ENCODE measurements around the gene CYB561.

CYB561 gene, protein sequence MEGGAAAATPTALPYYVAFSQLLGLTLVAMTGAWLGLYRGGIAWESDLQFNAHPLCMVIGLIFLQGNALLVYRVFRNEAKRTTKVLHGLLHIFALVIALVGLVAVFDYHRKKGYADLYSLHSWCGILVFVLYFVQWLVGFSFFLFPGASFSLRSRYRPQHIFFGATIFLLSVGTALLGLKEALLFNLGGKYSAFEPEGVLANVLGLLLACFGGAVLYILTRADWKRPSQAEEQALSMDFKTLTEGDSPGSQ

DNA sequence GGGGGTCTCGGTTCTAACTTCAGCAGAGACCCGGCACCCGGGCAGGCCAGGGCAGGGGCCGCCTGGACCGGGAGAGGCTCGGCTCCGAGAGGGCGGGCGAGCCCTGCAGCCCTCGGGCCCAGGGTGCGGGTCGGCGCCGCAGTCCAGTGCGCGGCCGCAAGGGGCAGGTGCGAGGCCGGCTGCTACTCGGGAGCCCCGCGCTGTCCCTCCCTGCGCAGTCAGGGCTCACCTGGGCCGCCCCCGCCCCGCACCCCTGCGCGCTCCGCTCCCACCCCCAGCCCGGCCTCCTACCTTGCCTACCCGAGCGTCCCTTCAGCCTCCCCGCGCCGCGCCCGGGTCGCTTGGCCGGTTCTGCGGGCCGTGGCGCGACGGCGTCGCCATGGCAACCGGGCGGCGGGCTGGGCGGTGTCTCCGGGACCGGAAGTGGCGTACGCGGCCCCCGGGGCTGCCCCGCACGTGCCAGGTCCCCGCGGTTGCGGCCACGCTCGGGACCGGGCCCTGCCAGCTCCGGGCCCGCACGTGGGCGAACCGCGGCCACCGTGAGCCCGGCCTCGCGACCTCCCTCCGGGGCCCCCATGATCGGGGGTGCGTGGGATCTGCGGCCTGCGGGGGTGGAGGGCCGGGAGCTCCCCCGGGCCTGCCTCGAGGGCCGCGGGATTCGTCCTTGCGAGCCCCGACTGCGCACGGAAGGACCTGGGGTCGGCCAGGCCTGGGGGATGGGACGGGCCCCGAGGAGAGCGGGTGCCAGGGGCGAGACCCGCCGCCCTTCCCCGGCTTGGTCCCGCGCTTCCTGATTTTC lies at the start of gene CYB561:
CYB561 (minus strand) TSS at position 353 of the 799 bp plus-strand sequence. CDS start 8,759 bp downstream, outside the sequence.
- peaks cover 21% of the 10 kb centered on the region for H3K4me1 ChIP-seq (ENCODE audit: insufficient read depth, low read length)
- H3K9ac ChIP-seq (ENCODE audit: low read depth, low read length), result peak within 1 kb of the TSS; percentile 87

DNA sequence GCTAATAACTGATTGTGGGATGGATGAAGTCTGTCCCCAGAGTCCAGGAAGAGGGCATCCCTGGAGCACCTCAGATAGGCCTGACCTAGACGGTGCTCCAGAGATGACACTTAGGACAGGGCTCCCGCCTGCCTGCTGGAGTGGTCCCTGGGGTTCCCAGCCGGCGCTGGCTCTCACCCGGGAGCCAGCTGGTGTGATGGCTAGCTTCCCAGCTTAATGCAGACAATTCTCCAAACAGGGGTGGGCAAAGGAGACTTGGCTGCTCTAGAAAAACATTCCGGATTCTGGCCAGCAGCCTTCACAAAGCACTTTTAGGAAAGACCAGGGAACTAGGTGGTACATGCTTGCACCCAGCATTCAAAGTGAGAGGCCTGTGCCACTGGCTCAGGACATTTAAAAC lies 49.4 kb upstream of the CYB561 start:
- Histone ChIP-seq H3K4me1 (ENCODE audit: insufficient read depth, low read length) (peaks cover 2% of the 10 kb centered on the region; the same call in 1 of the 2 replicates), H3K36me3 (ENCODE audit: insufficient read depth, low read length) (no peaks in the 10 kb centered on the region), H3K9ac (ENCODE audit: low read depth, low read length) (no peak overlapping the region), H3K9me3 (ENCODE audit: control insufficient read depth, insufficient read depth, low read length) (no peaks in the 10 kb centered on the region)

More for the DNA sequence above, at the start of gene CYB561:
- Histone ChIP-seq H3K9me3 (ENCODE audit: control insufficient read depth, insufficient read depth, low read length) (no peaks in the 10 kb centered on the region), H3K36me3 (ENCODE audit: insufficient read depth, low read length) (no peaks in the 10 kb centered on the region)

DNA sequence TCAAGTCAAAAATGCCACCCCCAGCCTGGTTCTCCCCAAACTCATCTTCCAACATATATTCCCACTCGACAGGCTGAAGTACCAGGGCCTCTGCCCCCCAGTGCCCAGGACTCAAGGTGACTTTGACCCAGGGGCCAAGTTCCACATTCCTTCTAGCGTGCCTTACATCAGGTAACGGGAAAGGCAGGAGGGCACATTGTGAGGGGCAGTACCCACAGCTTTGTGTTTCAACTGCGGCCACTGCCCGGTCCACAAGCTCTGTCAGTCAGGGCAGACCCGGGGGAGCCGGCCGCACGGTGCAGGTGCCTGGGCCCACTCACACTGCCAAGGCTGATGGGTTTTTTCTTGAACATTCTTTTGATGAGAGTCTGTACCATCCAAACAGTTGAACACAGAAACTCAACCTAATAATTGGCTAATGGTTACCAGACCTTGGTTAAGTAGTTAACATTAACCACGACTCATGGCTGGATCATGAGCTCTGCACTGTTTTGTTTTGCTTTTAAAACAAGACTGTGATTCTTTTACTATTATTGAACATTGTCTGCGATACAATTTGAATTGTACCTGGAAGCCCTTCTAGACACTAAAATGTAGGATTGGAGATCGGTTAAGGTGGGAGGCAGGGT lies 48.3 kb upstream of the CYB561 start:
- no peaks in the 10 kb centered on the region for H3K36me3 ChIP-seq (ENCODE audit: insufficient read depth, low read length)
- H3K9me3 ChIP-seq (ENCODE audit: control insufficient read depth, insufficient read depth, low read length), result no peaks in the 10 kb centered on the region
- H3K4me1 ChIP-seq (ENCODE audit: insufficient read depth, low read length), result peaks cover 3% of the 10 kb centered on the region; the same call in 1 of the 2 replicates
- no peak overlapping the region for H3K9ac ChIP-seq (ENCODE audit: low read depth, low read length)

DNA sequence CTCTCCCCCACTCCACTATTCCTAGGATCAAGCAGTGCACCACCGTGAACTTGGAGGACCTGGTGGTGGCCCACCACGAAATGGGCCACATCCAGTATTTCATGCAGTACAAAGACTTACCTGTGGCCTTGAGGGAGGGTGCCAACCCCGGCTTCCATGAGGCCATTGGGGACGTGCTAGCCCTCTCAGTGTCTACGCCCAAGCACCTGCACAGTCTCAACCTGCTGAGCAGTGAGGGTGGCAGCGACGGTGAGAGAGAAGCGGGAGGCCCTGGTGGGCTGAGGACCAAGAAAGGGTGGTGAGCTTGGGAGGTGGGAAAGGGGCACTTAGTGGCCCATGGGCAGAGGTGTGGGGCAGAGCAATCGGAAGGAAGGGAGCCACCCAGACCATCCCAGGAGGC lies 47.3 kb upstream of the CYB561 start:
- Histone ChIP-seq H3K4me1 (ENCODE audit: insufficient read depth, low read length) (peaks cover 3% of the 10 kb centered on the region; the same call in 1 of the 2 replicates), H3K9me3 (ENCODE audit: control insufficient read depth, insufficient read depth, low read length) (no peaks in the 10 kb centered on the region), H3K36me3 (ENCODE audit: insufficient read depth, low read length) (no peaks in the 10 kb centered on the region)

DNA sequence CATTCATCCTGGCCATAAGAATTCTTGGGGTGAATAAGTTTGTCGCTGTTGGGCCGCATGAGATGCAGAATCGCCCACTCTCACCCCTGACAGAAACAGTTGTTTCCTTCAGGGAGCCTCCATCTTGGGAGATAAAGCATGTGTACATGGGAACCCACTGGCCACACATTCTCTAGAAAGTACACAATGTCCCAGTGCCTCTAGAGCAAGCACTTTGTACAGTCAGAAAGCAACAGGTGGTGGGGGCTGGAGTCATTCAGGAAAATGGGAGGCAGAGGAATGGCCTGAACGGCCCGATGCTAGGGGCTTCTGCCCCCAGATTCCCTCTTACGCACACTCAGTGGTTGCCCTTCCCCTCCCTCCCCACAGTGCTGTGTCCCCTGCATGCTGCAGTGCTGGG lies 46.8 kb upstream of the CYB561 start:
- H3K36me3 ChIP-seq (ENCODE audit: insufficient read depth, low read length), result no peaks in the 10 kb centered on the region
- H3K9me3 ChIP-seq (ENCODE audit: control insufficient read depth, insufficient read depth, low read length), result no peaks in the 10 kb centered on the region
- H3K9ac ChIP-seq (ENCODE audit: low read depth, low read length), result no peak overlapping the region
- H3K4me1 ChIP-seq (ENCODE audit: insufficient read depth, low read length), result peaks cover 3% of the 10 kb centered on the region; the same call in 1 of the 2 replicates

More for the DNA sequence above, 47.3 kb upstream of the CYB561 start:
- no peak overlapping the region for H3K9ac ChIP-seq (ENCODE audit: low read depth, low read length)

DNA sequence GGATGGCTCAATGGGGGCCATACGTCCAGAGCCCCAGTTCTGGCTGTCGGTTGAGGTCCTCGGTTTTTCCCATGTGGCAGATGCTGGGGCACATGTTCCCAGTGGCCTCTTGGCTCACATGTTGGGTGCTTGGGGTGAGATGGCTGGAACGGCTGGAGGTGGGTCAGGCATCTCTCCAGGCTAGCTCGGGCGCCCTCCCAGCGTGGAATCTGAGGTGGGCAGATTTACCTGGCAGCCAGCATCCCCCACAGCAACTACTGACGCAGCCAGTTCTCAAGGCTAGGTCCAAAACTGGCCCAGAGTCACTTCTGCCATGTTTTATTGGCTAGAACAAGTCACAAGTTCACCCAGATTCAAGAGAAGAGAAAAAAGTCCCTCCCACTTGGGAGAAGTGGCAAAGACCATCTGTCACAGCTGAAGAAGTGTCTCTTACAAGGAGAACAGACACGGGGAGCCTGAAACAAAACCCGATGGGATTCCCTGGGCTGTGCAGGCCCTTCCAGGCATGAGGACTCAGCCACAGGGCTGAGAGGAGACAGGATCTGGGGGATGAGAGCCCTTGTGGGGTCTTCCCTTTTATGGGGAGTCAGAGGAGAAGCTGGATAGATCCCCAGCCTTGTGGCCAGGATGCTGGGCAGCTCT lies 46.0 kb upstream of the CYB561 start:
- Histone ChIP-seq H3K9ac (ENCODE audit: low read depth, low read length) (no peak overlapping the region), H3K36me3 (ENCODE audit: insufficient read depth, low read length) (no peaks in the 10 kb centered on the region), H3K9me3 (ENCODE audit: control insufficient read depth, insufficient read depth, low read length) (no peaks in the 10 kb centered on the region), H3K4me1 (ENCODE audit: insufficient read depth, low read length) (peaks cover 3% of the 10 kb centered on the region; the same call in 1 of the 2 replicates)

DNA sequence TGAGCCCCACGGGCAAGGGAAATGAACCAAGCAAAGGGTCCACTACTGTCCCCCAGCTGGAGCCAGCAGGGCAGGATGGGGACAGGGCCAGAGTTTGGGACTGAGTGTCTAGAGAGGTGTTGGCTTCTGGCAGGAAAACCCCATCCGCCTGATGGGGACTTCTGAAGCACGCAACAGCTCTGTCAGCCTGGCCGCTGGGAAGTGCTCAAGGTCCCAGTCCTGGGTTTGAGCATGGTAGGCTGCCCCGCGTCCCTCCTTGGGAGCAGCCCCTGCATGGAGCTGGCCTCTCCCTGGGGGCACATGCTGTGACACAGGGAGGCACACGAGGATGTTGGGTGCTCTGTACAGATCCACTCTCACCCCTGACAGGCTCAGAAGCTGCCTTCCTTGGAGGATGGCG lies 45.3 kb upstream of the CYB561 start:
- Histone ChIP-seq H3K9me3 (ENCODE audit: control insufficient read depth, insufficient read depth, low read length) (no peaks in the 10 kb centered on the region), H3K9ac (ENCODE audit: low read depth, low read length) (no peak overlapping the region), H3K4me1 (ENCODE audit: insufficient read depth, low read length) (peaks cover 3% of the 10 kb centered on the region; the same call in 1 of the 2 replicates), H3K36me3 (ENCODE audit: insufficient read depth, low read length) (no peaks in the 10 kb centered on the region)

DNA sequence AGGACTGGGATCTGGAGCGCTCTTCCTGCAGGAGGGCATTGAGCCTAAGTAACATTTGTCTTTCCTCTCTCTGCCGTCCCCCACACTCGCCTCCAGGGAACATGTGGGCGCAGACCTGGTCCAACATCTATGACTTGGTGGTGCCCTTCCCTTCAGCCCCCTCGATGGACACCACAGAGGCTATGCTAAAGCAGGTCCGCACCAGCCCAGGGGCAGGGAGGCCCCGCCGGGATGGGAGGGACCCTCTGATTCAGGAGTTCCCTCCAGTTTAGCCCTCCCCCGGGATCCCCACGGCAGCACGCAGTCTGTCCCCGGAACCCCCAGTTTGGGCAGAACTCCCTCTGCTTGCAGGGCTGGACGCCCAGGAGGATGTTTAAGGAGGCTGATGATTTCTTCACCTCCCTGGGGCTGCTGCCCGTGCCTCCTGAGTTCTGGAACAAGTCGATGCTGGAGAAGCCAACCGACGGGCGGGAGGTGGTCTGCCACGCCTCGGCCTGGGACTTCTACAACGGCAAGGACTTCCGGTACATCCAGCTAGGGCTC lies 44.8 kb upstream of the CYB561 start:
- Histone ChIP-seq H3K9me3 (ENCODE audit: control insufficient read depth, insufficient read depth, low read length) (no peaks in the 10 kb centered on the region), H3K36me3 (ENCODE audit: insufficient read depth, low read length) (no peaks in the 10 kb centered on the region), H3K9ac (ENCODE audit: low read depth, low read length) (no peak overlapping the region), H3K4me1 (ENCODE audit: insufficient read depth, low read length) (peaks cover 3% of the 10 kb centered on the region; the same call in 1 of the 2 replicates)

DNA sequence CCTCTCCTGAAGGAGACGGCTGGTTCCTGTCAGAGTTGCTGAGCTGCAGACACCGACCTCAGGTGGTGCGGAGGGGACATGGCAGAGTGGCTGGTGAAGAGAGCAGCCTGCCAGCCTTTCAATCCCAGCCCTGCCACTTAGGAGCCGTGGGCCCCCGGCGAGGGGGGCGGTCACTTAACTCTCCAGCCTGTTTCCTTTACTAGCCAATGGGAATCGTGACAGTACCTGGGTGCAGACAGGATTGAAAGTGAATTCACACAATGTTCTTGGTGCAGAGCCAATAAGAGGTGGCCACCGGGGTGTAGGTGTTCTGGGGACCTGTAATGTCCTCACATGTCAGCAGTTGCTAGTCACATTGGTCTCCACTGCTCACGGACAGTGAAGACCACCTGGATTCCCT lies 44.2 kb upstream of the CYB561 start:
- H3K9me3 ChIP-seq (ENCODE audit: control insufficient read depth, insufficient read depth, low read length), result no peaks in the 10 kb centered on the region
- H3K4me1 ChIP-seq (ENCODE audit: insufficient read depth, low read length), result peaks cover 3% of the 10 kb centered on the region; the same call in 1 of the 2 replicates
- H3K9ac ChIP-seq (ENCODE audit: low read depth, low read length), result no peak overlapping the region
- no peaks in the 10 kb centered on the region for H3K36me3 ChIP-seq (ENCODE audit: insufficient read depth, low read length)

DNA sequence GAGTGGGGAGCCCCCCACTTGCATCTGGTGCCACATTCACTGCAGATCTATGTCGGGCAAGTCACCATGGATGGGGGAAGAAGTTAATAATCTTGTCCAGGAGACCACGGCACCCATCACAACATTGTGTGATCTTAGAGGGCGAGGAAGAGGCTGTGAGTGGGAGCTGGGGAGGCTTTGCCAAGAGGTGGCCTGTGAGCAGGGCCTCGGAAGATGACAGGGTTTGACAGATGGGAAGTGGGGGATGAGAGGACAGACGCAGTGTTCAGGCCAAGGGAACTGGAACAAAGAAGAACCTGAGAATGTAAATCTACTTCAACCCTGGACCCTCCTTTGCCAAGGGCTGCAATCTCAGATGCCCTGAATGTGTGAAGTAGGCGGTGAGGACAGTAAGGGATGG lies 43.2 kb upstream of the CYB561 start:
- H3K9me3 ChIP-seq (ENCODE audit: control insufficient read depth, insufficient read depth, low read length), result no peaks in the 10 kb centered on the region
- peaks cover 3% of the 10 kb centered on the region; the same call in 1 of the 2 replicates for H3K4me1 ChIP-seq (ENCODE audit: insufficient read depth, low read length)
- H3K9ac ChIP-seq (ENCODE audit: low read depth, low read length), result no peak overlapping the region
- no peaks in the 10 kb centered on the region for H3K36me3 ChIP-seq (ENCODE audit: insufficient read depth, low read length)

DNA sequence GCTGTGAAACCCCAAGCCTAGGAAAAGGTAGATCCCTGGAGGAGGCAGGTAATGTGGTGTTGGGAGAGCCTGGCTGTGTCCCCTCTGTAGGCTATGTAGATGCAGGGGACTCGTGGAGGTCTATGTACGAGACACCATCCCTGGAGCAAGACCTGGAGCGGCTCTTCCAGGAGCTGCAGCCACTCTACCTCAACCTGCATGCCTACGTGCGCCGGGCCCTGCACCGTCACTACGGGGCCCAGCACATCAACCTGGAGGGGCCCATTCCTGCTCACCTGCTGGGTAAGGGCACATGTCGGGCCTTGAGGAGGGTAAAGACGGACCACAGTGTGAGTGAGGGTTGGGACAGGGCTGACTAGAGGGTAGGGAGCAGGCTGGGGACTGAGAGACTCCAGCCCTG lies 42.7 kb upstream of the CYB561 start:
- Histone ChIP-seq H3K9me3 (ENCODE audit: control insufficient read depth, insufficient read depth, low read length) (no peaks in the 10 kb centered on the region), H3K36me3 (ENCODE audit: insufficient read depth, low read length) (no peaks in the 10 kb centered on the region), H3K4me1 (ENCODE audit: insufficient read depth, low read length) (peaks cover 3% of the 10 kb centered on the region; the same call in 1 of the 2 replicates), H3K9ac (ENCODE audit: low read depth, low read length) (no peak overlapping the region)

DNA sequence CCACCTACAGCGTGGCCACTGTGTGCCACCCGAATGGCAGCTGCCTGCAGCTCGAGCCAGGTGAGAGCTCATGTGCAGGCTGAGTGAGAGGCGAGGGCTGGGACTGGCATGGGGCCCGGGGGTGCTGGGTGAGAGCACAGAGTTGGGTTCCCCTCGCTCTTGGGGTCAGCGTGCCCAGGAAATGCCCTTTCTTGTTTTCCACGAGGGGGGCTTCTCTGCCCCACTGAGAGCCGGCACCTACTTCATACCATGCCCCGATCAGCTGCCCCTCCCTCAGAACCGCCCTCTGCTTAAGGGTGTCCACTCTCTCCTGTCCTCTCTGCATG lies 40.9 kb upstream of the CYB561 start:
- Histone ChIP-seq H3K4me1 (ENCODE audit: insufficient read depth, low read length) (peaks cover 3% of the 10 kb centered on the region; the same call in 1 of the 2 replicates), H3K36me3 (ENCODE audit: insufficient read depth, low read length) (no peaks in the 10 kb centered on the region), H3K9me3 (ENCODE audit: control insufficient read depth, insufficient read depth, low read length) (no peaks in the 10 kb centered on the region), H3K9ac (ENCODE audit: low read depth, low read length) (no peak overlapping the region)

DNA sequence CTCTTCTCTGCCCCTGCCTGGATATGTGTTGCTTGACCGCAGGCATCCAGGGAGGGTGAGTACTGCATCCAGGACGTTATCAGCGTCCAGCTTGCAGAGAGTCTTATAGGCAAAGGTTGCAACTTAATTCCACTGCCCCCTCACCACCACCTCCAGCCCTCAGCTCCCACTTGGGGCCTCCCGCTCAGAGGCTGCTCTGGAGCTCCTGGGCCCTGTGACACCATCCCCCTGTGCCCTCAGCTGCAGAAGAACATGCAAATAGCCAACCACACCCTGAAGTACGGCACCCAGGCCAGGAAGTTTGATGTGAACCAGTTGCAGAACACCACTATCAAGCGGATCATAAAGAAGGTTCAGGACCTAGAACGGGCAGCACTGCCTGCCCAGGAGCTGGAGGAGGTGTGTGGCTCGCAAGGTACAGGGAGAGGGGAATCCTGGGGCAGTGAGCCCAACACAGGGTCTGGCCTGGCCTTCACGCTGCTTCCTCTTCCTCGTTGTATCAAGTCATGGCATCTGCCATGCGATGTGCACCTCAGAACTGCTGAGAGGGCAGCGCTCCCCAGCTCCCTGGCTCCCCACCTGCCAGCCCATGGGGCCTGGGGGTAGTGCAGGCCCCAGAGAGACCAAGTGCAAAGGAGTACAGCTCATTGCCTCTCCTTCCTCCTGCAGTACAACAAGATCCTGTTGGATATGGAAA lies 40.4 kb upstream of the CYB561 start:
- no peak overlapping the region for H3K9ac ChIP-seq (ENCODE audit: low read depth, low read length)
- H3K36me3 ChIP-seq (ENCODE audit: insufficient read depth, low read length), result no peaks in the 10 kb centered on the region
- H3K9me3 ChIP-seq (ENCODE audit: control insufficient read depth, insufficient read depth, low read length), result no peaks in the 10 kb centered on the region
- peaks cover 3% of the 10 kb centered on the region; the same call in 1 of the 2 replicates for H3K4me1 ChIP-seq (ENCODE audit: insufficient read depth, low read length)
